BLaER1 treated with 17β-estradiol and CSF1 and Interleukin-3, amounts not matched to agents 10 nM and 100 nM (cell line): ENCODE measurements around the gene AP1B1.

Source experiments
- H3K27ac ChIP-seq, 11 experiments: shearing (Covaris generic); formaldehyde crosslinking; 2 replicates each; pipeline ENCODE4 v1.8.1; 2022
- H3K27me3 ChIP-seq, 11 experiments: shearing (Covaris generic); formaldehyde crosslinking; 2 replicates each; pipeline ENCODE4 v1.8.1; 2022
- H3K36me3 ChIP-seq, 11 experiments: shearing (Covaris generic); formaldehyde crosslinking; 2 replicates each; pipeline ENCODE4 v1.8.1; 2022
- H3K4me1 ChIP-seq, 10 experiments: shearing (Covaris generic); formaldehyde crosslinking; 2 replicates each; pipeline ENCODE4 v1.8.1; 2022
- H3K4me2 ChIP-seq, 11 experiments: shearing (Covaris generic); formaldehyde crosslinking; 2 replicates each; pipeline ENCODE4 v1.8.1; 2022
- H3K4me3 ChIP-seq, 10 experiments: shearing (Covaris generic); formaldehyde crosslinking; 2 replicates each; pipeline ENCODE4 v1.8.1; 2022
- H3K9ac ChIP-seq, 11 experiments: shearing (Covaris generic); formaldehyde crosslinking; 2 replicates each; pipeline ENCODE4 v1.8.1; 2022
- H3K9me3 ChIP-seq, 11 experiments: shearing (Covaris generic); formaldehyde crosslinking; replicated peaks in 1 of 11; 2 replicates each; pipeline ENCODE4 v1.8.1; 2022
- H4K20me1 ChIP-seq, 11 experiments: shearing (Covaris generic); formaldehyde crosslinking; 2 replicates each; pipeline ENCODE4 v1.8.1; 2022
- Cebpa-rat ChIP-seq, 11 experiments: shearing (Covaris generic); IDR thresholded peaks; 2 replicates each; pipeline ENCODE4 v1.8.1; 2022

AP1B1 gene

DNA sequence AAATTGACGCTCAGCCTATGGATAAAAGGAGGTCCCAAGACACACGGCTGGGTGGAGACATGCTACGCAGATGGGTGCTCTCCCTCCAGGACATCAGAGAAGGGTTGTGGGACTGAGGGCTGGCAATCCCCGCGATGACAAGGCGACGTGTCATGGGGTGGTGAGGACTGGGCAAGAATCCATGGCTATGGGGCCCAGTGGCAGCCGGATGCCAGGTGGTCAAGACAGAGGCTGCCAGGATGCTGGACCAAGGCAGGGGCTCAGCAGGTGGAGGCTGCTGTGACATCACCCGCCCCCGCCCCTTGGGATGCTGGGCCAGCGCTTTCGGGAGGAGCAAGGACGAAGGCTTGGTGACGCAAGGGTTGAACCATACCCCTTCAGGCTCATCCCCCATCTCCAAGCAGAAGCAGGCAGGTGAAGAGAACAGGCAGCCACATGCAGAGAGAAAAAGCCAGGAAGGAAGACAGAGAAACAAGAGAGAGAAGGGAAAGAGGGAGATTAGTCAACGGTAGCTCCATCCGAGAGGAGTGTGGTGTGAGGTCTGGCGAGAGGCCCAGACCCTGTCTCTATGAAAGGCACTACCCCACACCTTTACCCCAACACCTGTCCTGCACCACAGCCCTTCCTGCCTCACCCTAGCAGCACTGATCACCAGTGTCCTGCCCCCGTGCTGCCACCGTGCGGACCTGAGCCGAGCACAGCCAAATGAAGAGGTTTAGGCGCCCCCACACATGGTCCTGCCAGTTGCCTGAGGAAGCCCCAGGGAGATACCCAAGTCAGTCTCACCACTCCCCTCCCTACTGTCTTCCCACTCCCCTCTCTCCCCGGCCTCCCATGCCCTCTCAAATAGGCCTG, 48.8 kb downstream of the AP1B1 start:
- peaks cover 61 to 100% (median 95%) of the 10 kb centered on the region in 10 experiments for H3K4me1 ChIP-seq
- H3K36me3 ChIP-seq: peaks cover 50 to 100% (median 72%) of the 10 kb centered on the region in 11 experiments
- no peaks in the 10 kb centered on the region for H3K9me3 ChIP-seq
- TF ChIP-seq Cebpa-rat (IDR thresholded peaks at IDR 0.05): no peak
- H3K4me2 ChIP-seq: peak overlapping the region in 9 of 11 experiments; percentile 9 to 98 (median 44); a peak in 15 of 22 replicates
- no peaks in the 10 kb centered on the region for H3K27me3 ChIP-seq
- H3K9ac ChIP-seq: peak overlapping the region in 2 of 11 experiments; percentile 15 to 48; a peak in 2 of 22 replicates
- no peak overlapping the region for H3K4me3 ChIP-seq
- peaks cover 10 to 100% (median 64%) of the 10 kb centered on the region in 11 experiments; a peak in 20 of 22 replicates for H4K20me1 ChIP-seq
- H3K27ac ChIP-seq: no peak overlapping the region

DNA sequence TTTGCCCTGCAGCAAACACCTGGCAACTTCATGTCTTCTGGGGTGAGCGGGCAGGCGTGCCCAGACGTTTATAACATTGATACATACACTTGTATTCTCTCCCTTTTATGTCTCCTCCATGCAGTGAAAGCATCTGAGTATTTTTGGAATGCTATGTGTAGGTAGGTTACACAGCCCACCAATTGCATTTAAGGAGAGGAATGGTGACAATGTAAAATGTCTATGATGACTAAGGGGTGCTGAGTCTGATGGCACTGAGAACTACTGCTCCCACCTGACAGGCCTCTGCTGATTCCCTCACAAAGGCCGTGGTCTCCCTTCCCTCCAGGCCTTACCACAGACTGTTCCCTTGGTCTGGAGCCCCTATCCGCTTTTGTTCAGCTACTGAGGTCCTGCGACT, 50.0 kb downstream of the AP1B1 start:
- no peak for TF ChIP-seq Cebpa-rat (IDR thresholded peaks at IDR 0.05)

DNA sequence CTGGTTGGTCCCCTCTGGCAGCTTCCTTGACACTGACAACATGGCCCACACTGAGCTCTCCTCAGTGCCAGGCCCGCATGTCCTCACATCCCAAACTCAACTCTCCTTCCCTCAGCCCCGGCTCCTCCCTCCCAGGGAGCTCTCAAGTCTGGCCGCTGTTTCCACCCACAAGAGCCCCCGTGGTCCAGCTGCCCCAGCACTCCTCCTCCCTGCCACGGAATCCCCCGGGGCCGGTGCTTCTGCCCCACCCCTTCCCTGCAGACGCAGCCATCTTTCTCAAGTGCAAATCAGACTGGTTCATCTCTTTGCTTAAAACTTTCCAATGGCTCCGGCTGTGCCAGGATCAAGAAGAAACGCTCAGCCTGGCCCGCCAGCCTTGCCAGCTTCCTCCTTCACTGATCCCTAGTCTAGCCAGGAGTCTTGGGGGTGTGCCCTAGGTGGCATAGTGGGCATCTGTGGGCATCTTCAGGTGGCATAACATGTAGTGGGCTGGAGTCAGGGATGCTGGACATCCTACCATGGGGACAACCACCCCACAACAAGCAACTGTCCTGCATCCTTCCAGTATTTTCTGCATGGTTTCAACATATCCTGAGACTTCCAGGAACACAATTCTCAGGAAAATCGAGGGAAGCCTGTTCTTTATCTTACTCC, 50.6 kb downstream of the AP1B1 start:
- peak overlapping the region; percentile 9 to 98 (median 87) for H3K4me2 ChIP-seq
- no peak for TF ChIP-seq Cebpa-rat (IDR thresholded peaks at IDR 0.05)
- peaks cover 41 to 100% (median 67%) of the 10 kb centered on the region in 11 experiments for H3K36me3 ChIP-seq

More for the DNA sequence above, 50.0 kb downstream of the AP1B1 start:
- Histone ChIP-seq H3K27ac (0 out of 22 replicates have a peak overlapping the region, but pooled peaks of 1 of the 11 experiments have one; percentile 2), H3K4me1 (peaks cover 56 to 100% (median 96%) of the 10 kb centered on the region in 10 experiments), H3K9ac (peak overlapping the region in 1 of 11 experiments; percentile 15; a peak in 1 of 22 replicates), H3K36me3 (peaks cover 44 to 100% (median 67%) of the 10 kb centered on the region in 11 experiments), H3K4me2 (peak overlapping the region; percentile 9 to 98 (median 87)), H4K20me1 (peaks cover 12 to 100% (median 62%) of the 10 kb centered on the region in 11 experiments; a peak in 20 of 22 replicates), H3K27me3 (no peaks in the 10 kb centered on the region), H3K9me3 (no peaks in the 10 kb centered on the region), H3K4me3 (no peak overlapping the region)

DNA sequence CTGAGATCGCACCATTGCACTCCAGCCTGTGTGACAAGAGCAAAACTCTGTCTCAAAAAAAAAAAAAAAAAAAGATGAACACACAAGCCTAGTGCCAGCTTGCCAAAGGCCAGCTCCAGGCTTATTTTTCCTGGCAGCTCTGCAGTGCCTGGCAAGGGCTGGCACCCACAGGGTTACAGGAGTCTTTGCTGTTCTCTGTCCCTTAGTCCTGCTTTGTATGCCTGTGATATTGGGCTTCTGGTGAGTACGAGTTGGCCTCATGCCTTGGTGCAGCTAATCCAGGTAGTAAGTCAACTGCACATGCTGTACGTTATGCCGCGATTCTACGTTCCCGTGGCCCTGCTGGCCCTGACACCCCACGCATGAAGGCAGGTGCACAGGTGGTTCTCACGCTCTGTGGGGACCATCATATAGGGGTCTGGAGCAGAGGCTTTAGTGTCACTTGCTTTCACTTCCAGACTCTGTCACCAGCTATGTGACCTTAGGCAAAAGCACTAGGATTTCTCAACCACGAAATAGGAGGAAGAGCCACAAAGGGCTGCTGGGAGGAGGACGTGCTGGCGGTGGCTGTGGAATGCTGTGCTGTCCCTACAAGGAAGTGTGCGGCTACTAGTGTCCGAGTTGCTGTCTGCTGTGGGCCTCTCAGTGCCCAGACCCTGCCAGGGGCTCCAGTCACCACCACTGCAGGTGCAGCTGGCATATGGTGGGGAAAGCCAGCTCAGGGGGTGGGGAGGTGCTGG, 51.4 kb downstream of the AP1B1 start:
- Histone ChIP-seq H3K9me3 (no peaks in the 10 kb centered on the region), H3K27me3 (no peaks in the 10 kb centered on the region), H3K36me3 (peaks cover 39 to 100% (median 65%) of the 10 kb centered on the region in 11 experiments), H3K4me1 (peaks cover 56 to 100% (median 96%) of the 10 kb centered on the region in 10 experiments), H3K4me3 (no peak overlapping the region), H3K9ac (peak overlapping the region in 3 of 11 experiments; percentile 26 to 48 (median 26); a peak in 2 of 22 replicates), H4K20me1 (peaks cover 12 to 100% (median 48%) of the 10 kb centered on the region in 11 experiments; a peak in 19 of 22 replicates), H3K27ac (peak overlapping the region in 2 of 11 experiments; percentile 17 to 32; a peak in 2 of 22 replicates), H3K4me2 (peak overlapping the region; percentile 9 to 98 (median 87))
- TF ChIP-seq Cebpa-rat (IDR thresholded peaks at IDR 0.05): no peak

More for the DNA sequence above, 50.6 kb downstream of the AP1B1 start:
- Histone ChIP-seq H3K9ac (peak overlapping the region in 3 of 11 experiments; percentile 26 to 48 (median 26); a peak in 2 of 22 replicates), H3K27me3 (no peaks in the 10 kb centered on the region), H3K4me3 (no peak overlapping the region), H3K27ac (peak overlapping the region in 3 of 11 experiments; percentile 17 to 35 (median 32); a peak in 3 of 22 replicates), H3K9me3 (no peaks in the 10 kb centered on the region), H3K4me1 (peaks cover 56 to 100% (median 96%) of the 10 kb centered on the region in 10 experiments), H4K20me1 (peaks cover 12 to 100% (median 55%) of the 10 kb centered on the region in 11 experiments; a peak in 20 of 22 replicates)

DNA sequence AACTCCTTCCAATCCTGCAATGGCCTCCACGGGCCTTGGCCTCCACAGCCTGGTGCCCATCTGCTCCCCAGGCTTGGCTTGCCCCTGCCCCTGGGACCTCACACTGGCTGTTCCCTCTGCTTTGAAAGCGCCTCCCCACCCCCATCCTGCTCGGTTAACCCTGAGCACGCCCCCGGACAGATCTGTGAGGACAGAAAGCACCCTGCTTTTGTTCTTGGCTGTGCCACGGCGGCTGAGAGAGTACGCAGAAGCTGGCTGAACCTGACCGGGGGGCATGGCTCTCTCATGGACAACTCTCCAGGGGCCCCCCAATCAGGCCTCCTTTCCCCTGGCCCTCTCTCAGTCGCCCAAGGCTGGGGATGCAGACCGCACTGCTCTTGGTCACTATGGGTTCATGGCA, 52.7 kb downstream of the AP1B1 start:
- Histone ChIP-seq H3K9ac (peak overlapping the region in 2 of 11 experiments; percentile 39 to 61; a peak in 2 of 22 replicates), H3K9me3 (no peaks in the 10 kb centered on the region), H3K27me3 (no peaks in the 10 kb centered on the region), H4K20me1 (peaks cover 12 to 100% (median 46%) of the 10 kb centered on the region in 11 experiments; a peak in 19 of 22 replicates), H3K27ac (peak overlapping the region in 3 of 11 experiments; percentile 21 to 79 (median 68); a peak in 3 of 22 replicates), H3K4me1 (peaks cover 66 to 100% (median 99%) of the 10 kb centered on the region in 10 experiments), H3K4me3 (no peak overlapping the region), H3K4me2 (peak overlapping the region in 10 of 11 experiments; percentile 2 to 98 (median 88); a peak in 19 of 22 replicates), H3K36me3 (peaks cover 32 to 100% (median 63%) of the 10 kb centered on the region in 11 experiments)
- no peak for TF ChIP-seq Cebpa-rat (IDR thresholded peaks at IDR 0.05)

DNA sequence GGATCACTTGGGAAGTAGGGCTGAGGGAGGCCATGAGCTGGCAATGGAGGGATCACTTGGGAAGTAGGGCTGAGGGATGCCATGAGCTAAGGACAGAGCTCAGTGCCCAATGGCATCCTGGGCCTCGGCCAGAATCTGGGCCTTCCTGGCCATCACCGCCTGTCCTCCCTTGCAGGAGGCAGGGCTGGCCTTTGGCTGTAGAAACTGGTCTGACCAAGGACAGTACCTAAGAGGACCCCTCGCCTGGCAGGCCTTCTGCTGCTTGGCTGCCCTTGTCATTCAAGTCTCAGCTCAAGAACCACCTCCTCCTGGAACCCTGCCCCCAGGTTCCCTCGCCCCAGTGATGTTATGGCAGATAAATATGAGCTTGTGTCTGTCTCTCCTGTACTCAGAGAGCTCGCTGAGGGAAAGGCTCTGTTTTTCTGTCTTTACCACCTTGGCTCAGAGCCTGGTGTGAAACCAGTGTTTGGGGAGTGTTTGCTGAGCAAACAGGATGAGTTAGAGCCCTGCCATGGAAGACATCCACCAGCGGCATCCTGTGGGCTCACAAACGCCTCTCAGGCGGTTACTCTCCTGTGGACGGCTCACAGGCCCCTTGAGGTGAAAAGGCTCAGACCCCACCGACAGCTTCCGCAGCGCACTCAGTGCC, 53.5 kb downstream of the AP1B1 start:
- TF ChIP-seq Cebpa-rat (IDR thresholded peaks at IDR 0.05): no peak
- Histone ChIP-seq H3K9ac (peak overlapping the region in 4 of 11 experiments; percentile 39 to 61 (median 42); a peak in 6 of 22 replicates), H3K9me3 (no peaks in the 10 kb centered on the region), H3K36me3 (peaks cover 29 to 100% (median 63%) of the 10 kb centered on the region in 11 experiments), H3K4me1 (peaks cover 74 to 100% (median 99%) of the 10 kb centered on the region in 10 experiments), H3K4me3 (no peak overlapping the region; a peak in 1 of 20 replicates), H4K20me1 (peaks cover 12 to 100% (median 46%) of the 10 kb centered on the region in 11 experiments; a peak in 19 of 22 replicates), H3K27me3 (no peaks in the 10 kb centered on the region), H3K4me2 (peak overlapping the region in 9 of 11 experiments; percentile 18 to 98 (median 89); a peak in 17 of 22 replicates), H3K27ac (peak overlapping the region in 5 of 11 experiments; percentile 16 to 79 (median 64); a peak in 8 of 22 replicates)

DNA sequence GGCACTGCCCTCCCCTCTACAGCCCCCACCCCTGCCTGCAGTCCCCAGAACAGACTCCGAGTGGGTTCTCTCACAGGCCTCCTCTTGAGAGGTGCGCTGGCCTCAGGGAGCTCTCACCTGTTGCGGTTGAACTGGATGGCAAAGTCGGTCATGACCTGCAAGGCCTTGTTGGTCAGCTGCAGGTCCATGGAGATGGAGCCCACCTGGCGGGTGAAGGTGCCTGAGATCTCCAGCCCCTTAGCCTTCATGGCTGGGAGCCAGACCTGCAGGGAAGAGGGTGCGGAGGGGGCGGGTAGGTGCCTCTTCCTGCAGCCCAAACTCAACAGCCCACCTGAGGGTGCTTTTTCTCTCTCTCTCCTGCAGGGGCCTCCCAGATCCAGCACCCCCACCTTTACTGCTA, 54.2 kb downstream of the AP1B1 start:
- no peaks in the 10 kb centered on the region for H3K9me3 ChIP-seq
- H3K4me3 ChIP-seq: no peak overlapping the region; a peak in 1 of 20 replicates
- H3K36me3 ChIP-seq: peaks cover 23 to 100% (median 57%) of the 10 kb centered on the region in 11 experiments
- peak overlapping the region in 3 of 11 experiments; percentile 64 to 79 (median 68); a peak in 5 of 22 replicates for H3K27ac ChIP-seq
- no peaks in the 10 kb centered on the region for H3K27me3 ChIP-seq
- peaks cover 81 to 100% (median 100%) of the 10 kb centered on the region in 10 experiments for H3K4me1 ChIP-seq
- TF ChIP-seq Cebpa-rat (IDR thresholded peaks at IDR 0.05): no peak
- peak overlapping the region in 3 of 11 experiments; percentile 39 to 61 (median 42); a peak in 4 of 22 replicates for H3K9ac ChIP-seq
- peaks cover 18 to 100% (median 47%) of the 10 kb centered on the region in 11 experiments; a peak in 20 of 22 replicates for H4K20me1 ChIP-seq
- H3K4me2 ChIP-seq: peak overlapping the region in 9 of 11 experiments; percentile 18 to 98 (median 89); a peak in 16 of 22 replicates
